ENCODE data around the gene PUS1.

Gene PUS1

DNA sequence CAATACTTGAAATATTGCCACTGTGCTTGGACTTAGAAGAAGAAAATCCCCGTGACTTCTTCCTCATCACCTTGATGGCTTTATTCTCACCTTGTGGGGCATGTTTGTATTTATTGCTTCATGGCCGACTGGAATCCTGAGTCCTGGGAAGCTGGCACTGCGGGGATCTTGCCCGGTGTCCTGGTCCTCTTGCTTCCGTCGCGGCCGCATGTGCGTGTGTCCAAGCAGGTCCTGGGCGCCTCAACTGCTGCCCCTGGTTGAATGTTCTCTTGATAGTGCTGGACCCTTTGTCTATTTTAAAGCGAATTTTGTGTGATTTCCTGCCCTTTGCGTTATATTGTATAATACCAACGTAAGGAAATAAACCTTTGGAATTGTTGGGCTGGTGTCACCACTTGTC is 6.3 kb upstream of the PUS1 start:
- no peak overlapping the region for H3K4me3 ChIP-seq (ENCODE audit: low read length)
- no peak for TF ChIP-seq CTCF (conservative IDR thresholded peaks at IDR 0.05; ENCODE audit: low read depth, low read length)
- no peak for DNase-seq (ENCODE audit: low read depth)

DNA sequence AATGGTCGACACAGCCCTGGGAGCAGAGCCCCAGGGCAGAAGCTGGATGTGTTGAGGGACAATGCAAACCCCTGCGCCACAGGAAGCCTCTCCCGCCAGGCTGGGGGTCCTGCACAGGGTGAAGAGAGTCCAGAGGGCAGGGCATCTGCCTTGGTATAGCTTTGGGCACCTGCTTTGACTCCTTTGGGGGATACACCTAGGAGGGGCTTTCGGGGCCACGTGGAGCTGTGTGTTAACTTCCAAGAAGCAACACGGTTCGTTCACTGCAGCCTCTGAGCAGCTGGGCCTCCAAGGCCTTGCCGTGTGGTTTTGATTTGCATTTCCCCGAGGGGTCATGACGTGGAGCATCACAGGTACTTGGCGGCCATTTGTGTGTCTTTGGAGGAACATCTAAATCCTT is 5.8 kb upstream of the PUS1 start:
- TF ChIP-seq CTCF (conservative IDR thresholded peaks at IDR 0.05; ENCODE audit: low read depth, low read length) = no peak

GRCh38 chr12:131927110-131928079 is 1.7 kb upstream of the PUS1 start:
- no peak for DNase-seq (ENCODE audit: low read depth)
- H3K4me3 ChIP-seq (ENCODE audit: low read length) = no peak overlapping the region
- no peak for TF ChIP-seq CTCF (conservative IDR thresholded peaks at IDR 0.05; ENCODE audit: low read depth, low read length)

More for the DNA sequence above, 5.8 kb upstream of the PUS1 start:
- no peak overlapping the region for H3K4me3 ChIP-seq (ENCODE audit: low read length)
- DNase-seq (ENCODE audit: low read depth) = no peak

DNA sequence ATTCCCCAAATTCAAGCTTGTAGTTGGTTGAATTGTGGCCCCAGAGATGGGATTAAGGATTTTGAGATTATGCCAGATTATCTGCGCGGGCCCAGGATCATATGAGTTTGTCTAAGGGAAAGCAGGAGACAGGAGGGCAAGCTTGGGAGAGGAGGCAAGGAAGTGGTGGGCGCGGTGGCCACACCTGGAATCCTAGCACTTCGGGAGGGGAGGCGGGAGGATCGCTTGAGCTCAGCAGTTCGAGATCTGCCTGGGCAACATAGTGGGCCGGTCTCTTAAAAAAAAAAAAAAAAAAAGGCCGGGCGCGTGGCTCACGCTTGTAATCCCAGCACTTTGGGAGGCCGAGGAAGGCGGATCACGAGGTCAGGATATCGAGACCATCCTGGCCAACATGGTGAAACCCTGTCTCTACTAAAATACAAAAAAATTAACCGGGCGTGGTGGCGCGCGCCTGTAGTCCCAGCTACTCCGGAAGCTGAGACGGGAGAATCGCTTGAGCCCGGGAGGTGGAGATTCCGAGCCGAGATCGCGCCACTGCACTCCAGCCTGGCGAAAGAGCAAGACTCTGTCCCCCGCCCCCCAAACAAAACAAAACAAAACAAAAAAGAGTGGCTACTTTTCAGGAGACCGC is 881 bp upstream of the PUS1 start:
- H3K4me3 ChIP-seq (ENCODE audit: low read length) = peak overlapping the region; percentile 58
- no peak for TF ChIP-seq CTCF (conservative IDR thresholded peaks at IDR 0.05; ENCODE audit: low read depth, low read length)
- no peak for DNase-seq (ENCODE audit: low read depth)

GRCh38 chr12:131929581-131930456 is 743 bp downstream of the PUS1 start:
- H3K4me3 ChIP-seq (ENCODE audit: low read length) = peak overlapping the region; percentile 87
- no peak for DNase-seq (ENCODE audit: low read depth)
- TF ChIP-seq CTCF (conservative IDR thresholded peaks at IDR 0.05; ENCODE audit: low read depth, low read length) = no peak

GRCh38 chr12:131930510-131930909 is 1.4 kb downstream of the PUS1 start:
- peak overlapping the region; percentile 87 for H3K4me3 ChIP-seq (ENCODE audit: low read length)
- TF ChIP-seq CTCF (conservative IDR thresholded peaks at IDR 0.05; ENCODE audit: low read depth, low read length) = no peak
- no peak for DNase-seq (ENCODE audit: low read depth)

Measured in retinal pigment epithelial cell (primary cell).